Small intestine (tissue), 7 donors: ENCODE data around the gene RAB3B. TPM values are rescaled to one million over a fixed set of nuclear protein-coding genes. Genes with fewer than 3 reads are reported as not detected.

ENCODE experiments used
- DNase-seq, 2 donors: peaks; one replicate each; pipeline versions ENCODE4 v3.0.0 to v3.0.0-alpha.2; 2013
- FAIRE-seq: peaks from 2 replicates; lab custom pipeline; 2012; peaks lifted over from hg19 to GRCh38; lab: Jason Lieb, UNC
- H3K27ac ChIP-seq, 3 donors: one replicate each; pipeline ENCODE4 v1.5.1; 2013; ENCODE audit warnings: low read length in 2 of 3, mild to moderate bottlenecking in 2 of 3, control low read depth in 1 of 3, inconsistent platforms in 1 of 3, low read depth in 1 of 3, moderate library complexity in 1 of 3
- H3K27me3 ChIP-seq, 3 donors: one replicate each; pipeline ENCODE4 v1.6.1; 2013; ENCODE audit warnings: low read length in 3 of 3, inconsistent platforms in 1 of 3; ENCODE audit not compliant: control insufficient read depth in 3 of 3, insufficient read depth in 3 of 3
- H3K36me3 ChIP-seq, 3 donors: one replicate each; pipeline ENCODE4 v1.6.1; 2013; ENCODE audit warnings: low read length in 3 of 3, inconsistent platforms in 1 of 3, low read depth in 1 of 3, mild to moderate bottlenecking in 1 of 3, moderate library complexity in 1 of 3; ENCODE audit not compliant: control insufficient read depth in 3 of 3, insufficient read depth in 2 of 3
- H3K4me1 ChIP-seq, 3 donors: one replicate each; pipeline ENCODE4 v1.6.1; 2013; ENCODE audit warnings: low read length in 2 of 3, inconsistent platforms in 1 of 3, low read depth in 1 of 3, mild to moderate bottlenecking in 1 of 3, moderate library complexity in 1 of 3; ENCODE audit not compliant: control insufficient read depth in 3 of 3, insufficient read depth in 2 of 3
- H3K4me3 ChIP-seq, 3 donors: one replicate each; pipeline ENCODE4 v1.5.1; 2013; ENCODE audit warnings: low read length in 3 of 3, control low read depth in 1 of 3, inconsistent platforms in 1 of 3, low read depth in 1 of 3, mild to moderate bottlenecking in 1 of 3, moderate library complexity in 1 of 3
- H3K9me3 ChIP-seq, 2 donors: one replicate each; pipeline ENCODE4 v1.6.1; 2013; ENCODE audit warnings: low read depth in 1 of 2, low read length in 1 of 2; ENCODE audit not compliant: control insufficient read depth in 2 of 2, insufficient read depth in 1 of 2
- WGBS, 3 donors: extraction: QIAGEN DNeasy Blood & Tissue Kit; methylation state at CpG; one replicate each; pipeline ENCODE4 v1.1.7; 2013; 5-methylcytosine and 5-hydroxymethylcytosine counted together
- polyA plus RNA-seq, 4 donors: library from polyadenylated mRNA; stranded (reverse) in 3 of 4; unstranded in 1 of 4; fragments of 200-250 nt in 3 of 4; fragments of 120-200 nt in 1 of 4; gene quantifications; one replicate each; pipeline versions ENCODE4 v1.2.1 to v1.2.3, GENCODE V29; 2013
- donor health status: healthy with polysubstance abuse.
- donor health status: control.
- donor health status: control.
- donor health status: Bipolar disorder and iron deficiency.
- donor health status: healthy.

The RAB3B gene
- polyA plus RNA-seq, 4 donors, result 0.22 to 4.6 (median 1.6) TPM

GRCh38 chr1:52003877-52004276, 13.4 kb upstream of the RAB3B start:
- FAIRE-seq (no peak), DNase-seq (no peak)
- Histone ChIP-seq H3K36me3 (no peaks in the 10 kb centered on the region), H3K9me3 (no peaks in the 10 kb centered on the region), H3K27ac (no peak overlapping the region), H3K27me3 (no peaks in the 10 kb centered on the region), H3K4me1 (peaks cover 0 to 4% (median 0%) of the 10 kb centered on the region in 3 donors), H3K4me3 (no peak overlapping the region)
- WGBS, 3 donors, result 55 to 73% (median 63%) methylated on average over 4 of the region's 4 CpGs

GRCh38 chr1:52002038-52002917, 11.8 kb upstream of the RAB3B start:
- H3K36me3 ChIP-seq, result no peaks in the 10 kb centered on the region
- WGBS, 3 donors, result 43 to 50% (median 43%) methylated on average over 9 of the region's 9 CpGs
- DNase-seq, result peak; percentile 83 to 91
- H3K9me3 ChIP-seq, result no peaks in the 10 kb centered on the region
- H3K4me3 ChIP-seq, result no peak overlapping the region
- H3K27ac ChIP-seq, result no peak overlapping the region
- no peak for FAIRE-seq
- H3K27me3 ChIP-seq, result no peaks in the 10 kb centered on the region
- H3K4me1 ChIP-seq, result peaks cover 0 to 4% (median 0%) of the 10 kb centered on the region in 3 donors

- Histone ChIP-seq H3K36me3 (no peaks in the 10 kb centered on the region), H3K27ac (no peak overlapping the region), H3K4me1 (no peaks in the 10 kb centered on the region), H3K27me3 (no peaks in the 10 kb centered on the region), H3K9me3 (no peaks in the 10 kb centered on the region), H3K4me3 (no peak overlapping the region)
- WGBS, 3 donors, result 82 to 96% (median 87%) methylated on average over 1 of the region's 1 CpG
- FAIRE-seq (no peak), DNase-seq (no peak)
Observed at GRCh38 chr1:51998701-51999100, 8.2 kb upstream of the RAB3B start.

GRCh38 chr1:51997974-51998382, 7.5 kb upstream of the RAB3B start:
- DNase-seq (no peak), FAIRE-seq (no peak)
- no peaks in the 10 kb centered on the region for H3K4me1 ChIP-seq
- H3K27ac ChIP-seq, result no peak overlapping the region
- H3K36me3 ChIP-seq, result no peaks in the 10 kb centered on the region
- H3K9me3 ChIP-seq, result no peaks in the 10 kb centered on the region
- no peak overlapping the region for H3K4me3 ChIP-seq
- H3K27me3 ChIP-seq, result no peaks in the 10 kb centered on the region
- WGBS, 3 donors, result 50 to 65% (median 55%) methylated on average over 5 of the region's 5 CpGs

- Histone ChIP-seq H3K27me3 (peaks cover 0 to 32% (median 16%) of the 10 kb centered on the region in 3 donors), H3K4me1 (no peaks in the 10 kb centered on the region), H3K4me3 (peak overlapping the region in 2 of 3 donors; percentile 7 to 54), H3K27ac (no peak overlapping the region), H3K36me3 (no peaks in the 10 kb centered on the region), H3K9me3 (no peaks in the 10 kb centered on the region)
- DNase-seq (no peak), FAIRE-seq (no peak)
- 14 to 36% (median 33%) methylated on average over 32 to 47 of the region's 47 CpGs for WGBS, 3 donors
Observed at GRCh38 chr1:51989582-51990477, 670 bp downstream of the RAB3B start.

GRCh38 chr1:51988254-51988653, 2.2 kb downstream of the RAB3B start:
- FAIRE-seq (no peak), DNase-seq (no peak)
- Histone ChIP-seq H3K27ac (no peak overlapping the region), H3K4me1 (no peaks in the 10 kb centered on the region), H3K36me3 (no peaks in the 10 kb centered on the region), H3K27me3 (peaks cover 0 to 32% (median 16%) of the 10 kb centered on the region in 3 donors), H3K4me3 (no peak overlapping the region), H3K9me3 (no peaks in the 10 kb centered on the region)

GRCh38 chr1:51986718-51987117, 3.8 kb downstream of the RAB3B start:
- 81 to 91% (median 83%) methylated on average over 4 of the region's 4 CpGs for WGBS, 3 donors
- no peak for DNase-seq
- Histone ChIP-seq H3K4me3 (no peak overlapping the region), H3K27me3 (peaks cover 0 to 25% (median 7%) of the 10 kb centered on the region in 3 donors), H3K27ac (no peak overlapping the region), H3K4me1 (no peaks in the 10 kb centered on the region), H3K36me3 (no peaks in the 10 kb centered on the region), H3K9me3 (no peaks in the 10 kb centered on the region)
- FAIRE-seq, result no peak

- WGBS, 3 donors, result 86 to 94% (median 93%) methylated on average over 3 of the region's 3 CpGs
- Histone ChIP-seq H3K27ac (no peak overlapping the region), H3K4me3 (no peak overlapping the region), H3K36me3 (no peaks in the 10 kb centered on the region), H3K4me1 (no peaks in the 10 kb centered on the region), H3K27me3 (no peaks in the 10 kb centered on the region), H3K9me3 (no peaks in the 10 kb centered on the region)
- DNase-seq (no peak), FAIRE-seq (no peak)
Observed at GRCh38 chr1:51982161-51982560, 8.3 kb downstream of the RAB3B start.
